Activated CD8-positive, alpha-beta memory T cell treated with anti-CD3 and anti-CD28 coated beads, Interleukin-2, amount 10 ng/mL, durations not matched to agents 7 days and 5 days (primary cell): ENCODE measurements around the gene PSMC2. TPM values are rescaled to one million over a fixed set of nuclear protein-coding genes. Genes with fewer than 3 reads are reported as not detected.

ENCODE experiments used
- ATAC-seq: fragments of 150-1000 bp; cut with Tn5 transposase; one replicate; pipeline ENCODE4 v1.10.0; 2021; ENCODE audit warnings: moderate library complexity
- CTCF ChIA-PET: fragments of 350-600 bp; sonication (Branson Sonifier 250); formaldehyde crosslinking; loops from one replicate; lab custom pipeline; 2021; ENCODE audit warnings: antibody characterized with exemption; lab: Charles Lee
- DNase-seq: peaks from one replicate; pipeline ENCODE4 v3.0.0-alpha.2; 2020
- H3K27ac Mint-ChIP-seq: one replicate; pipeline ENCODE4 v1.8.0; 2021; ENCODE audit warnings: mild to moderate bottlenecking, mixed read lengths
- H3K27me3 Mint-ChIP-seq: one replicate; pipeline ENCODE4 v1.8.0; 2021; ENCODE audit warnings: mixed read lengths
- H3K36me3 Mint-ChIP-seq: one replicate; pipeline ENCODE4 v1.8.0; 2021; ENCODE audit warnings: mild to moderate bottlenecking, mixed read lengths
- H3K4me1 Mint-ChIP-seq: one replicate; pipeline ENCODE4 v1.8.0; 2021; ENCODE audit warnings: mixed read lengths
- H3K4me3 Mint-ChIP-seq: one replicate; pipeline ENCODE4 v1.8.0; 2021; ENCODE audit warnings: mild to moderate bottlenecking, moderate library complexity, mixed read lengths
- H3K9me3 Mint-ChIP-seq: one replicate; pipeline ENCODE4 v1.8.0; 2022; ENCODE audit warnings: low read depth, mixed read lengths
- total RNA-seq, 2 experiments: library from RNA; stranded (reverse); gene quantifications; one replicate each; pipeline ENCODE4 v1.2.3, GENCODE V29; 2021

The PSMC2 gene
- 100 to 1,000 TPM; 138 to 195 TPM for total RNA-seq

- Mint-ChIP-seq H3K27me3 (no peaks in the 10 kb centered on the region), H3K9me3 (no peaks in the 10 kb centered on the region), H3K4me1 (peaks cover 62% of the 10 kb centered on the region), H3K36me3 (peaks cover 27% of the 10 kb centered on the region), H3K27ac (peak within 1 kb of the TSS; percentile 99), H3K4me3 (peak within 1 kb of the TSS; percentile 99)
- CTCF ChIA-PET, result interaction anchor here (0.9 to 1.7 kb wide), 4 partner anchors 10 to 1571 kb away, joined by 3 to 4 read pairs (median 3); partner anchors contain the start of gene PMPCB
- ATAC-seq (peak; percentile 75), DNase-seq (peak; percentile 91)
Measured at GRCh38 chr7:103347507-103348267, at the start of gene PSMC2. Gene PSMC2 (plus strand): TSS chr7:103347643. CDS start chr7:103347712, 69 bp downstream.

- CTCF ChIA-PET, result interaction anchor here (0.9 to 1.8 kb wide), 6 partner anchors 10 to 116 kb away, joined by 3 to 6 read pairs (median 4); partner anchors contain the start of gene PSMC2
- Mint-ChIP-seq H3K27ac (peak overlapping the region; percentile 91), H3K27me3 (no peaks in the 10 kb centered on the region), H3K4me3 (peak overlapping the region; percentile 90), H3K36me3 (peaks cover 24% of the 10 kb centered on the region), H3K4me1 (peaks cover 38% of the 10 kb centered on the region), H3K9me3 (no peaks in the 10 kb centered on the region)
- no peak for ATAC-seq
- no peak for DNase-seq
Measured at GRCh38 chr7:103297837-103298179, 49.6 kb upstream of the PSMC2 start.

- peaks cover 46% of the 10 kb centered on the region for H3K4me1 Mint-ChIP-seq
- H3K27me3 Mint-ChIP-seq, result no peaks in the 10 kb centered on the region
- peaks cover 40% of the 10 kb centered on the region for H3K36me3 Mint-ChIP-seq
- no peak overlapping the region for H3K4me3 Mint-ChIP-seq
- CTCF ChIA-PET, result interaction anchor here (1.2 kb wide), 1 partner anchor 13 kb away, joined by 3 read pairs; no protein-coding TSS in a partner anchor
- DNase-seq (no peak), ATAC-seq (no peak)
- no peaks in the 10 kb centered on the region for H3K9me3 Mint-ChIP-seq
- H3K27ac Mint-ChIP-seq, result no peak overlapping the region
Measured at GRCh38 chr7:103299660-103300059, 47.8 kb upstream of the PSMC2 start.

GRCh38 chr7:103301441-103301840 lies 46.0 kb upstream of the PSMC2 start:
- DNase-seq (no peak), ATAC-seq (no peak)
- H3K4me3 Mint-ChIP-seq, result no peak overlapping the region
- CTCF ChIA-PET, result interaction anchor here (1.2 kb wide), 1 partner anchor 21 kb away, joined by 3 read pairs; no protein-coding TSS in a partner anchor
- no peak overlapping the region for H3K27ac Mint-ChIP-seq
- H3K27me3 Mint-ChIP-seq, result no peaks in the 10 kb centered on the region
- H3K36me3 Mint-ChIP-seq, result peaks cover 49% of the 10 kb centered on the region
- no peaks in the 10 kb centered on the region for H3K9me3 Mint-ChIP-seq
- peaks cover 43% of the 10 kb centered on the region for H3K4me1 Mint-ChIP-seq

- Mint-ChIP-seq H3K9me3 (no peaks in the 10 kb centered on the region), H3K4me3 (no peak overlapping the region), H3K27ac (no peak overlapping the region), H3K36me3 (peaks cover 63% of the 10 kb centered on the region), H3K4me1 (peaks cover 18% of the 10 kb centered on the region), H3K27me3 (no peaks in the 10 kb centered on the region)
- DNase-seq (no peak), ATAC-seq (no peak)
- CTCF ChIA-PET, result interaction anchor here (1.3 to 1.4 kb wide), 3 partner anchors 9 to 23 kb away, joined by 3 to 6 read pairs (median 4); partner anchors contain the start of gene PMPCB
Measured at GRCh38 chr7:103307503-103308231, 39.8 kb upstream of the PSMC2 start.

- Mint-ChIP-seq H3K27me3 (no peaks in the 10 kb centered on the region), H3K36me3 (peaks cover 70% of the 10 kb centered on the region), H3K4me3 (no peak overlapping the region), H3K9me3 (no peaks in the 10 kb centered on the region), H3K27ac (no peak overlapping the region), H3K4me1 (peaks cover 4% of the 10 kb centered on the region)
- CTCF ChIA-PET, result no interaction called here
- DNase-seq, result no peak
- ATAC-seq, result no peak
Measured at GRCh38 chr7:103314852-103315251, 32.6 kb upstream of the PSMC2 start.

DNA sequence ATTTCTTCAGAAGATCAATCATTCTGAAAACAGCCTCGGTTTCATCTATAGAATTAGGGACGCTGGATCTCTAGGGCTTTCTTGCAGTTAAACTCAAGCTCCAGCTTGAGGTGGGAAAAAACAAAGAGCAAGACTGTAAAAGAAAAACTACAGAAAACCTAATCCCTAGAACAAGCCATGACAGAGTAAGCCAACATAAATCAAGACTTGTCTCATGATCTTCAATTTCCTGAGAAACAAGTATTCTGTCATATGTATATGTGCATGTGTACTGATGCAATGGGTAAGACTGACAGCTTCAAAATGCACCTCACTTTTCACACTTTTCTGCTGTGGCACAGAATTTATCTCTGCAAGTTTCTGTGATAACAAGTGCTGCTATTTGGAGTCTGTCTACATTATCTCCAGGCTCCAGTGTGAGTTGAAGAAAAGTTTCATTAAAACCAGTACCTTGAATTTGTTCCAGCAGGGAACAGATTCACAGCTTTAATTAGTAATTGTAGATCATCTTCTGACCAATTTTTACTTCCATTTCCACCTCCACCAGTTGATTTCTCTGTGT lies 31.0 kb upstream of the PSMC2 start:
- H3K4me3 Mint-ChIP-seq, result no peak overlapping the region
- H3K27ac Mint-ChIP-seq, result no peak overlapping the region
- CTCF ChIA-PET, result interaction anchor here (1.2 to 2.2 kb wide), 2 partner anchors 11 to 14 kb away, joined by 3 to 7 read pairs; no protein-coding TSS in a partner anchor
- no peaks in the 10 kb centered on the region for H3K27me3 Mint-ChIP-seq
- H3K36me3 Mint-ChIP-seq, result peaks cover 64% of the 10 kb centered on the region
- ATAC-seq, result no peak
- DNase-seq, result no peak
- H3K4me1 Mint-ChIP-seq, result peaks cover 4% of the 10 kb centered on the region
- H3K9me3 Mint-ChIP-seq, result no peaks in the 10 kb centered on the region

GRCh38 chr7:103317009-103317408 lies 30.4 kb upstream of the PSMC2 start:
- ATAC-seq (no peak), DNase-seq (no peak)
- Mint-ChIP-seq H3K27ac (no peak overlapping the region), H3K27me3 (no peaks in the 10 kb centered on the region), H3K36me3 (peaks cover 61% of the 10 kb centered on the region), H3K4me1 (peaks cover 4% of the 10 kb centered on the region), H3K4me3 (no peak overlapping the region), H3K9me3 (no peaks in the 10 kb centered on the region)
- CTCF ChIA-PET, result interaction anchor here (2.2 kb wide), 1 partner anchor 13 kb away, joined by 7 read pairs; no protein-coding TSS in a partner anchor

GRCh38 chr7:103325744-103326143 lies 21.7 kb upstream of the PSMC2 start:
- H3K4me1 Mint-ChIP-seq, result peaks cover 4% of the 10 kb centered on the region
- CTCF ChIA-PET, result no interaction called here
- H3K36me3 Mint-ChIP-seq, result peaks cover 30% of the 10 kb centered on the region
- ATAC-seq (peak; percentile 36), DNase-seq (no peak)
- H3K27me3 Mint-ChIP-seq, result no peaks in the 10 kb centered on the region
- no peak overlapping the region for H3K27ac Mint-ChIP-seq
- H3K9me3 Mint-ChIP-seq, result no peaks in the 10 kb centered on the region
- H3K4me3 Mint-ChIP-seq, result no peak overlapping the region

GRCh38 chr7:103336761-103337160 lies 10.7 kb upstream of the PSMC2 start:
- ATAC-seq, result no peak
- no peaks in the 10 kb centered on the region for H3K27me3 Mint-ChIP-seq
- CTCF ChIA-PET, result no interaction called here

DNA sequence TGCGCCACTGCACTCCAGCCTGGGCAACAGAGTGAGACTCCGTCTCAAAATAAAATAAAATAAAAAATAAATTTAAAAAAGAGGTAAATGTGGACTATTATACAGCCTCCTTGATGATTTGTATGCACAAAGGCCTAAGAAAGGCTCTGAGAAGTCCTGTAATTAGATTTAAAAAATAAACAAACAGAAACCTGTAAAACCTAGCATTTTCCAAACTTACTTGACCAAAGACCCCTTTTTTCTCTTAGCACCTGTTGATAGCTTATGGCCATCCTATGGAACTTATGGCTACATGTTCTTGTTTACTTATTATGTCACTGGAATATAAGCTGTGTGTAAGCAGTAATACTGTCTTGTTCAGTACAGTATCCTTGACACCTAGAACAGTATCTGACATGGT lies 8.6 kb upstream of the PSMC2 start:
- Mint-ChIP-seq H3K36me3 (peaks cover 45% of the 10 kb centered on the region), H3K4me3 (no peak overlapping the region), H3K9me3 (no peaks in the 10 kb centered on the region), H3K27ac (no peak overlapping the region), H3K27me3 (no peaks in the 10 kb centered on the region), H3K4me1 (peaks cover 31% of the 10 kb centered on the region)
- CTCF ChIA-PET, result no interaction called here
- no peak for ATAC-seq
- no peak for DNase-seq

More at GRCh38 chr7:103336761-103337160, 10.7 kb upstream of the PSMC2 start:
- H3K27ac Mint-ChIP-seq, result no peak overlapping the region
- no peak for DNase-seq
- H3K4me1 Mint-ChIP-seq, result peaks cover 19% of the 10 kb centered on the region
- no peak overlapping the region for H3K4me3 Mint-ChIP-seq
- H3K36me3 Mint-ChIP-seq, result peaks cover 55% of the 10 kb centered on the region
- H3K9me3 Mint-ChIP-seq, result no peaks in the 10 kb centered on the region

DNA sequence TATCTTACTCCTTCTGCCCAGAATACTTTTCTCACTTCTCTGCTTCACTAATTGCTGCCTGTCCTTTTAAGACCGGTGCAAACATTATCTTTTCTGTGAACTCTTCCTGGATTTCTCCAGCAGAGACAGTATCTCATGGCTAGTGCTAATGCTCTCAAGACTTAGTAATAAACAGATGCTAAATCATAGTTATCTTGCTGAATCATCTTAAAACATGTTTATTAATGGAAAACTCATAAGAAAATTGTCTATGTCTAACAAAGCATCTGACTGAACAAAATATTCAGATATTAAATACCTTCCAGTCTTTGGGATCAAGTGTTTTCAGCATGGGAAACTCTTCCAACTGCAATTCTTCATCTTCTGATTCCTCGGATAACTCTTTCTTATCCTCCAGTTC lies 6.0 kb upstream of the PSMC2 start:
- Mint-ChIP-seq H3K4me1 (peaks cover 47% of the 10 kb centered on the region), H3K9me3 (no peaks in the 10 kb centered on the region)

DNA sequence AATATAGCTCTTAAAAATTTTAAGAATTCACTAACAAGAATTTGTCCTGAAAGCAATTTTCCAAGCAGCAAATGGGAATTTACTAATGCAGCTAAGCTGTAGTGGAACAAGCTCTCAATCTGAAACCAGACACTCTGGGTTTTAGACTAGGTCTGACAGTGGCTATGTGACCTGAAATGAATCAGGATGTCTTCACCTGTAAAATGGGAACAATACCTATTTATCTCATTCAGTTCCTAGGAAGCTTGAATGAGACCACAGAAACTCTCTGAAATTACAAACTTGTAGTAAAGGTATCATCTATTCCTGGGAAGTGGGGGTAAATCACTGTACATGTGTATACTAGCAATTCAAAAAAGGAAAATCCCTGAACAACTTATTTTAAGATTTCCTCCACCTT lies 4.1 kb upstream of the PSMC2 start:
- CTCF ChIA-PET, result no interaction called here

More for the DNA sequence above, 6.0 kb upstream of the PSMC2 start:
- Mint-ChIP-seq H3K27me3 (no peaks in the 10 kb centered on the region), H3K27ac (no peak overlapping the region), H3K4me3 (no peak overlapping the region), H3K36me3 (peaks cover 45% of the 10 kb centered on the region)
- CTCF ChIA-PET, result no interaction called here
- no peak for DNase-seq
- ATAC-seq, result no peak

More for the DNA sequence above, 4.1 kb upstream of the PSMC2 start:
- H3K36me3 Mint-ChIP-seq, result peaks cover 34% of the 10 kb centered on the region
- ATAC-seq (no peak), DNase-seq (no peak)
- H3K27me3 Mint-ChIP-seq, result no peaks in the 10 kb centered on the region
- H3K27ac Mint-ChIP-seq, result peak overlapping the region; percentile 99
- peaks cover 56% of the 10 kb centered on the region for H3K4me1 Mint-ChIP-seq
- H3K4me3 Mint-ChIP-seq, result peak overlapping the region; percentile 90
- H3K9me3 Mint-ChIP-seq, result no peaks in the 10 kb centered on the region
